HG03196 (cell line): Measurements from ENCODE around the gene CLEC2D.
"Not testable (repeated sequence)": the region's sequence is repeated elsewhere in the genome, so short reads cannot be mapped to it uniquely, and the experiment has no call there.

Experiments used
- ATAC-seq: cut with Tn5 transposase; IDR thresholded peaks from one replicate; pipeline ENCODE4 v1.9.1; 2021; ENCODE audit not compliant: unreplicated experiment

Gene CLEC2D, protein sequence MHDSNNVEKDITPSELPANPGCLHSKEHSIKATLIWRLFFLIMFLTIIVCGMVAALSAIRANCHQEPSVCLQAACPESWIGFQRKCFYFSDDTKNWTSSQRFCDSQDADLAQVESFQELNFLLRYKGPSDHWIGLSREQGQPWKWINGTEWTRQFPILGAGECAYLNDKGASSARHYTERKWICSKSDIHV

DNA sequence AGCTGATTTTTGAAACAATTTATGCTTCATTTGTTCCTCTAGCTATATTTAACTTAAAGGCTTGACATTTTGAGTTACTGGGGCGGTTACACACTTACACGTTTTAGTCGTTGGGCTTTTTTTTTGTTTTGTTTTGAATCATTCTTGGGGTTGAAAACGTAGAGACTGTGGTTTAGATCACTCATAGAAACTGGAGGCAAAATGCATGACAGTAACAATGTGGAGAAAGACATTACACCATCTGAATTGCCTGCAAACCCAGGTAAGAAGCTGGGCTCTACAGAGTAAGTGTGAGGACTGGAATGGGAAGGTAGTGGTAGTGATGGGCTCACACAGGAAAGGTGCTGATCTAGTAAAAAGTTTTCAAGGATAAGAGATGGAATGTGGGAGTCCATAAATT, at the start of gene CLEC2D:
TSS of gene CLEC2D (plus strand) at position 180 of the 400 bp plus-strand sequence. CDS start at position 202, 22 bp downstream.
- ATAC-seq = no peak

DNA sequence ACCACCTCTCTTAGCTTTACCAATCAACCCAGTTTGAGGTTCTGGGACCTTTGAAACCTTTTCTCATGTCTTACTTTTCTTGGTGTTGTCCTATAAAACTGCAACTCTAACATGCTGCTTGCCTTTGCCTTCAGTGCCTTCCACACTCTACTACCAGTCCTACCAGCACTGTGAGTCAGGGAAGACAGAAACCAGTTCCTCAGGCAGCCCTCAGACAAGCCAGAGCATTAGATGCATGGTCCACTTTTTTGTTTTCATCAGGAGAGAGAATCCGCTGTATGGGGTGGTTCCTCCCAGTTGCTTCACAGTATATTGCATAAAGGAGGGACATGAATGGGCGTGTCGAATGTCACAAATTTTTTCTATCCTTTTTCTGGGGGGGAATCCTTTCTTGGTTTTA, 44.5 kb upstream of the CLEC2D start:
- ATAC-seq = no peak

GRCh38 chr12:9626291-9626690, 43.2 kb upstream of the CLEC2D start:
- no peak for ATAC-seq

- ATAC-seq = no peak
Observed at GRCh38 chr12:9626821-9627220, 42.7 kb upstream of the CLEC2D start.

- ATAC-seq = no peak
Observed at GRCh38 chr12:9632766-9633165, 36.7 kb upstream of the CLEC2D start.

DNA sequence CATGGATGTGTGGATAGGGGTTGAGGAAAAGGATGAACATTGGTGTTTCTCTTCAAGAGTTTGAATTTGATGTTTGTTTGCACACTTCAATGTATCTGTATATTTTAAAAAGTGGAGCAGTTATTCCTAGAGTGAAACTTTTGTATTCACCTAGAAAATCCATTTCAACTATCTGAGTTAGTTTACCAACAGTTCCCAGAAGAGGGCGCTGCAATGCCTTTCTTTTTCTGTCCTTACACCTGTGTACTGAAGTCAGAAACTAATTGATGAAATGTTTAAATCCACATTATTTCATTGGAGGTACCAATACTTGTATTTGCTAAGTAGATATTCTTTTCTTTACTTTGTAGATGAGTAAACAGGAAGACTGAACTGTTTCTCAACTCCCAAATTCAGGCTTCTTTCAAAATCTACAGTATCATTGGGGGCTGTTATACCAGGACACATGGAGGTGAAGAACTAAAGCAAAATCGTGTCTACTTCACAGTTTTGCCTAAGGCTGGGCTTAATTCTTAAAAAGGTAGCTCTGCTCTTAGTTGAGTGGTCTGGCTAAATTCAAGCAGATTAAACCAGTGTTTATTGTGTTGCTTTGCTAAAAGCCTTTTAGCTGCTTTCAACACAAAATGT, 35.2 kb upstream of the CLEC2D start:
- no peak for ATAC-seq

GRCh38 chr12:9634969-9635754, 34.4 kb upstream of the CLEC2D start:
- ATAC-seq = no peak

GRCh38 chr12:9636150-9636850, 33.2 kb upstream of the CLEC2D start:
- ATAC-seq = no peak

GRCh38 chr12:9636851-9637206, 32.7 kb upstream of the CLEC2D start:
- ATAC-seq = no peak

DNA sequence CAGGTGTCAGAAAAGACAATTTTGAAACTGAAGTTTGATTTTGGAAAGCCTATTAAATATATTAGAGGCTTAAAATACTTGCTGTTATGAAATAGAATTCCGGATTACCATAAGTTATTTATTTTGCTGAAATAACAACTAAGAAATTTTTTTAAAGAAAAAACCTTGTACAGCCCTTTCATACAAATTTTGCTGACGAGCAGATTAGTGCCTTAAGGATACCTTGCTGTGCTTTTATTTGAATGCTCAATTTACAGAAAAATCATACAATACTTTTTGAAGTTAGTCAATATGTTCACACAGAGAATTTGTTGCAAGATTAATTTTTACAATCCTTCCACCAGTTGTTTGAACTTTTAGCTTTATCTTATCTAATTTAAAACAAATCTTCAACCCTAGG, 29.5 kb upstream of the CLEC2D start:
- ATAC-seq = no peak

- no peak for ATAC-seq
Observed at GRCh38 chr12:9642606-9643265, 26.8 kb upstream of the CLEC2D start.

GRCh38 chr12:9643266-9643660, 26.2 kb upstream of the CLEC2D start:
- ATAC-seq = no peak

GRCh38 chr12:9644985-9645551, 24.4 kb upstream of the CLEC2D start:
- not testable (repeated sequence) for ATAC-seq

DNA sequence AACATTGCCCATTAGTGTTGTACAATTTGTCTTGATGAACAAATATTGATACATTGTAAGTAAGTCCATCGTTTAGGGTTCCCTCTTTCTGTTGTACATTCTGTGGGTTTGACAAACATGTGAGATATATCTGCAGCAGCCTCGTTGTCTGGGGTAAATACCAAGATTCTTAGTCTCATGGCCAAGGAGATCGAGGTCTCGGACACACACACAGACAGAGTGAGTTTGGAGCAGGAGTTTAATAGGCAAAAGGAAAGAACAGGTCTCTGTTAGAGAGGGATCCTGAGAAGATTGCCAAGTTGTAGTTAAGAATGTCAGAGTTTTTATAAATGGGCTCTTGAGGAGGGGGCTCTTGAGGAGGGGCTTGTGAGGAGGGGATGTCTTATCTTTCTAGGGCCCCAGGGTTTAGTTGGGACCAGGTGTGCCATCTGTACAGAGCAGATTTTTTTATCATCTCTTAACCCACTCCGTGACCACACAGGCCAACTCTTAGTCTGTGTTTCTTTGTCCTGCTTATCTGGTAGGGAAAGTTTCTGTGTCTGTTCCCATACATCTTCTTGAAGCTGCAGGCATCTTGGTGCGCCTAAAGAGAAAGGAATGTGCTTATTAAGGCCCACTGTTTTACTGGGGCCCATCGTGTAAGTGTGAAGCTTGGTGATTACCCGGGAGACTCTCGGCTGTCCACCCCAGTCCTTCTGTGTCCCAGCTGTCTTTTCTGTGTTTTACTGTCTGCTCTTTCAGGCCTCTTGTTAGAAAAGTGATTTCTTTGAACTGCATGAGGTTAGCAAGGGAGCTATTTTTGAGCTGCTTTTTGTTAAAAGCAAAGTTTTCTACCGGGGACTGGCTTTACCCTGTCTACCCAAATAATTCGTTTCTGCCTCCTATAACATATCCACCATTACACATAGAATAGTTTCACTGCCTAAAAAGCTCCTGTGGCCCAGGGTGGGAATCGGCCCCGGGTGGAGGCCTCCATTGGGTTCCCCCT, 22.4 kb upstream of the CLEC2D start:
- peak; percentile 7 for ATAC-seq

- peak; percentile 63 for ATAC-seq
Observed at GRCh38 chr12:9647825-9648700, 21.4 kb upstream of the CLEC2D start.

DNA sequence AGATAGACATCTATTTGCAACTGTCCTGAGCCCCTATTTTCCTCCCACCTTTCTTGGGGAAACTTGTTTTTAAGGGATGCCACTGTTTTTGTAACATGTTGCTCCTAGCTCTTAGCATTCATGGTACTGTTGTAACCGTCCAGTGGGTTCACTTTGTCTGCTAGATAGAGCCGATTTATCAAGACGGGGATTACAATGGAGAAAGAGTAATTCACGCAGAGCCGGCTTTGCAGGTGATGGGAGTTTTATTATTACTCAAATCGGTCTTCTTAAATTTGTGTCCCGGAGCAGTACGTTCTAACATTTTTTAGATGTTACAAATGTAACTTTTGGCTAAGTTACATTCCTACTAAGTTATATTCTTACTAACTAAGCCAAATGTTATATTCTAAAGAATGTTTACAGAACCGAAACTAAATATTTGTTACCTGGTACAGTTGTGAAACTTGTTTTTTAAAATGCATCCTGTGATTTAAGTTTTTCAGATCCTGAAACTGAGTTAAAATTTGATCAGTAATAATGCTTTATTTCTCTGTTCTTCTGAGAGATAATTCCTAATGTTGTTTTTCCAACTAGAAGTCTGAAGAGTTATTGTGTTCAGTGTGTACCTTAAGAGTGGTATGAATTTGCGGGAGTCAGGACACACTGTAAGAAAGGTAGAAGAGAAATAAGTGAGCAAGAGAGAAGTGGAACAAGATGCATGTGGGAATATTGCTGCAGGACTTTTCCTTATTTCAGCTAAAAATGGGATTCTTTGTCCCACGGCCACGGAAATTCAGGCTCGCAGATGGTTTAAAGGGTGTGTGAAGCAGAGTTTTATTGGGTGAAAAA, 20.6 kb upstream of the CLEC2D start:
- no peak for ATAC-seq

- ATAC-seq = no peak
Observed at GRCh38 chr12:9649532-9649940, 20.0 kb upstream of the CLEC2D start.

DNA sequence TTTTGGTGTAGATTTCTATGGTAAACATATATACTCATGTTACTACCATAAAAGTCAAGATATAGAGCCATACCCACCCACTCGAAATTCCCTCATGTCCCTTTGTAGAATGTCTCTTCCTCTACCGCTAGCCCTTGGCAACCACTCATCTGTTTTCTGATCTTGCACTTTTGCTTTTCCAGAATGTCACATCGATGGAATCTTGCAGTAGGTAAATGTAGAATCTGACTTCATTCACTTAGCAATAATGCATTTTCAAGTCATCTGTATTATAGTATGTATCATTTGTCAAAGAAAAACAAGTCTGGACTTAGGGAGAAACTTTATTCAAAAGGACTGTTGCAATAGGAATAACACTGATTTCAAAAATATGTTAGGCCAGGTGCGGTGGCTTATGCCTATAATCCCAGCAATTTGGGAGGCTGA, 19.3 kb upstream of the CLEC2D start:
- no peak for ATAC-seq
